Measurements from ENCODE around the gene WNT11. TPM values are rescaled to one million over a fixed set of nuclear protein-coding genes. Genes with fewer than 3 reads are reported as not detected.
A peak's percentile ranks its signal among the peaks of the same experiment; 100 is the strongest.

Gene WNT11
- total and polyA plus RNA-seq, 2 of the 13 experiments (the other 11 are each of a cell fraction or from before 2014, with no cell fraction given) = 0.34 to 0.66 TPM

DNA sequence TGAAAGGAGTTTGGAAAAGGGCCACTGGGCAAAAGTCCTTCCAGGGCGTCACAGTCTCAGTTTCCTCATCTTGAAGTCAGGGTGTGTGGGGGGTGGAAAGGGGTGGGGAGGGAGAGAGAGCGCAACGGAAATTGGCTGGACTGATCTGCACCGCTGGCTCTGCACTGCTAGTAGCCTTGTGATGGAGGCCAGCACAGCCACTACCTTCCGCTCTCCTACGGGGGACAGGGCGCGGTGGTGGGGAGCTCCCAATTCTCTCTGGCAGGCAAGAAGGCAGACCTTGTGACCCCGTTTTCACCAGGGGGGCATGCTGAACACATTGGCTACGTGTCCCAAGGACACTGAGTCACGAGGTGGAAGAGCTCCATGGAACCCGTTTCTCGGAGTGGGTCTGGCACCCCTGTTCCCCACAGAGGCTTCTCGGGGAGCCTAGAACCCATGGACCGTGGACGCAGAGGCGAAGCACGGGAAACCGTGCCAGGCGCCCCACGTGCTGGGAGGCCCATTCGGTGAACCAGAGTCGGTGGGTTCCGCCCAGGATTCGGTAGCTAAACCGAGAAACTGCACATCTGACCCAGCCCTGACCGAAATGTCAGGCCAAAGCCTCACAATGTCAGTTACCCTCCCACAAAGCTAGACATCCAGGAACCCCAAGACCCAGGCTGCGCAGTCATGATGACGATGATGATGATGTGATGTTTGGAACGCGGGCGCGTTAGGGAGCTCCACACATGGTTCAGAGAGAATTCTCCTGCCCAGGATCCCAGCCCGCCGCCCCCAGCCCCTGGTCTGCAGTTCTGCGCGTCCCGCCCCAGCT, 28.3 kb upstream of the WNT11 start (continued):
- TF ChIP-seq SMAD9 (CRISPR knock-in tag; IDR thresholded peaks at IDR 0.05) (0 out of 2 replicates have a peak, but pooled peaks have one; percentile 36), EHMT2 (IDR thresholded peaks at IDR 0.05; ENCODE audit: borderline replicate concordance, low read depth, low read length) (no peak)
- TF ChIP-seq, protein P1, sequence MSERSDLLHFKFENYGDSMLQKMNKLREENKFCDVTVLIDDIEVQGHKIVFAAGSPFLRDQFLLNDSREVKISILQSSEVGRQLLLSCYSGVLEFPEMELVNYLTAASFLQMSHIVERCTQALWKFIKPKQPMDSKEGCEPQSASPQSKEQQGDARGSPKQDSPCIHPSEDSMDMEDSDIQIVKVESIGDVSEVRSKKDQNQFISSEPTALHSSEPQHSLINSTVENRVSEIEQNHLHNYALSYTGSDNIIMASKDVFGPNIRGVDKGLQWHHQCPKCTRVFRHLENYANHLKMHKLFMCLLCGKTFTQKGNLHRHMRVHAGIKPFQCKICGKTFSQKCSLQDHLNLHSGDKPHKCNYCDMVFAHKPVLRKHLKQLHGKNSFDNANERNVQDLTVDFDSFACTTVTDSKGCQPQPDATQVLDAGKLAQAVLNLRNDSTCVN (CRISPR knock-in tag; IDR thresholded peaks at IDR 0.05; ENCODE audit: borderline replicate concordance) = no peak
- TF ChIP-seq, protein P2, sequence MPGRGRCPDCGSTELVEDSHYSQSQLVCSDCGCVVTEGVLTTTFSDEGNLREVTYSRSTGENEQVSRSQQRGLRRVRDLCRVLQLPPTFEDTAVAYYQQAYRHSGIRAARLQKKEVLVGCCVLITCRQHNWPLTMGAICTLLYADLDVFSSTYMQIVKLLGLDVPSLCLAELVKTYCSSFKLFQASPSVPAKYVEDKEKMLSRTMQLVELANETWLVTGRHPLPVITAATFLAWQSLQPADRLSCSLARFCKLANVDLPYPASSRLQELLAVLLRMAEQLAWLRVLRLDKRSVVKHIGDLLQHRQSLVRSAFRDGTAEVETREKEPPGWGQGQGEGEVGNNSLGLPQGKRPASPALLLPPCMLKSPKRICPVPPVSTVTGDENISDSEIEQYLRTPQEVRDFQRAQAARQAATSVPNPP (CRISPR knock-in tag; IDR thresholded peaks at IDR 0.05) = no peak
- TF ChIP-seq, protein P3, sequence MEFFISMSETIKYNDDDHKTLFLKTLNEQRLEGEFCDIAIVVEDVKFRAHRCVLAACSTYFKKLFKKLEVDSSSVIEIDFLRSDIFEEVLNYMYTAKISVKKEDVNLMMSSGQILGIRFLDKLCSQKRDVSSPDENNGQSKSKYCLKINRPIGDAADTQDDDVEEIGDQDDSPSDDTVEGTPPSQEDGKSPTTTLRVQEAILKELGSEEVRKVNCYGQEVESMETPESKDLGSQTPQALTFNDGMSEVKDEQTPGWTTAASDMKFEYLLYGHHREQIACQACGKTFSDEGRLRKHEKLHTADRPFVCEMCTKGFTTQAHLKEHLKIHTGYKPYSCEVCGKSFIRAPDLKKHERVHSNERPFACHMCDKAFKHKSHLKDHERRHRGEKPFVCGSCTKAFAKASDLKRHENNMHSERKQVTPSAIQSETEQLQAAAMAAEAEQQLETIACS (CRISPR knock-in tag; IDR thresholded peaks at IDR 0.05) = no peak
- TF ChIP-seq, protein P4, sequence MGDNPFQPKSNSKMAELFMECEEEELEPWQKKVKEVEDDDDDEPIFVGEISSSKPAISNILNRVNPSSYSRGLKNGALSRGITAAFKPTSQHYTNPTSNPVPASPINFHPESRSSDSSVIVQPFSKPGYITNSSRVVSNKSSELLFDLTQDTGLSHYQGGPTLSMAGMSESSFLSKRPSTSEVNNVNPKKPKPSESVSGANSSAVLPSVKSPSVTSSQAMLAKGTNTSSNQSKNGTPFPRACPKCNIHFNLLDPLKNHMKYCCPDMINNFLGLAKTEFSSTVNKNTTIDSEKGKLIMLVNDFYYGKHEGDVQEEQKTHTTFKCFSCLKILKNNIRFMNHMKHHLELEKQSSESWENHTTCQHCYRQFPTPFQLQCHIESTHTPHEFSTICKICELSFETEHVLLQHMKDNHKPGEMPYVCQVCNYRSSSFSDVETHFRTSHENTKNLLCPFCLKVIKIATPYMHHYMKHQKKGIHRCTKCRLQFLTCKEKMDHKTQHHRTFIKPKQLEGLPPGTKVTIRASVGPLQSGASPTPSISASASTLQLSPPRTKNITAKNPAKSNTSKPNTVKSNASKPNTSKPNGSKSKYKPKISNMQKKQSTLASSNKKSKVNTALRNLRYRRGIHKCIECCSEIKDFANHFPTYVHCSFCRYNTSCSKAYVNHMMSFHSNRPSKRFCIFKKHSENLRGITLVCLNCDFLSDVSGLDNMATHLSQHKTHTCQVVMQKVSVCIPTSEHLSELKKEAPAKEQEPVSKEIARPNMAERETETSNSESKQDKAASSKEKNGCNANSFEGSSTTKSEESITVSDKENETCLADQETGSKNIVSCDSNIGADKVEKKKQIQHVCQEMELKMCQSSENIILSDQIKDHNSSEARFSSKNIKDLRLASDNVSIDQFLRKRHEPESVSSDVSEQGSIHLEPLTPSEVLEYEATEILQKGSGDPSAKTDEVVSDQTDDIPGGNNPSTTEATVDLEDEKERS (CRISPR knock-in tag; IDR thresholded peaks at IDR 0.05) = no peak
